Measurements from ENCODE around the gene MOB3B.

Gene MOB3B

GRCh38 chr9:27395484-27395921, 134.1 kb downstream of the MOB3B start:
- TF ChIP-seq TCF4 (CRISPR knock-in tag; IDR thresholded peaks at IDR 0.05; ENCODE audit: borderline replicate concordance): no peak
- no peak for TF ChIP-seq PPARA (CRISPR knock-in tag; IDR thresholded peaks at IDR 0.05; ENCODE audit: borderline replicate concordance)
- TF ChIP-seq ARNTL (CRISPR knock-in tag; IDR thresholded peaks at IDR 0.05; ENCODE audit: borderline replicate concordance, low read depth): no peak
- TF ChIP-seq ZNF8 (CRISPR knock-in tag; IDR thresholded peaks at IDR 0.05): no peak
- TF ChIP-seq ZNF70 (CRISPR knock-in tag; IDR thresholded peaks at IDR 0.05): no peak
- no peak for TF ChIP-seq ZFP3 (CRISPR knock-in tag; IDR thresholded peaks at IDR 0.05)
- TF ChIP-seq BACH2 (CRISPR knock-in tag; IDR thresholded peaks at IDR 0.05; ENCODE audit: borderline replicate concordance): no peak
- no peak for TF ChIP-seq ESRRG (CRISPR knock-in tag; IDR thresholded peaks at IDR 0.05)
- no peak for TF ChIP-seq TSHZ2 (CRISPR knock-in tag; IDR thresholded peaks at IDR 0.05)
- TF ChIP-seq PATZ1 (CRISPR knock-in tag; IDR thresholded peaks at IDR 0.05; ENCODE audit: borderline replicate concordance): no peak
- ATAC-seq: peak; percentile 70

- peak; percentile 25; the same call in 1 of the 3 replicates for ATAC-seq
- TF ChIP-seq ISL1 (CRISPR knock-in tag; IDR thresholded peaks at IDR 0.05): peak; percentile 92
- no peak for TF ChIP-seq ZFP3 (CRISPR knock-in tag; IDR thresholded peaks at IDR 0.05)
Measured at GRCh38 chr9:27394826-27395201, 134.8 kb downstream of the MOB3B start.

GRCh38 chr9:27394154-27394825, 135.3 kb downstream of the MOB3B start:
- ATAC-seq: peak; percentile 28
- no peak for TF ChIP-seq ZFP3 (CRISPR knock-in tag; IDR thresholded peaks at IDR 0.05)
- TF ChIP-seq TOX (CRISPR knock-in tag; IDR thresholded peaks at IDR 0.05; ENCODE audit: borderline replicate concordance): no peak
- TF ChIP-seq SNAI2 (CRISPR knock-in tag; IDR thresholded peaks at IDR 0.05): no peak
- no peak for TF ChIP-seq ISL1 (CRISPR knock-in tag; IDR thresholded peaks at IDR 0.05)
- TF ChIP-seq ZNF565 (CRISPR knock-in tag; conservative IDR thresholded peaks at IDR 0.05; ENCODE audit: low read depth): no peak
- no peak for TF ChIP-seq RARB (CRISPR knock-in tag; IDR thresholded peaks at IDR 0.05)

- ATAC-seq: peak; percentile 52
- TF ChIP-seq GLIS3 (CRISPR knock-in tag; IDR thresholded peaks at IDR 0.05) (no peak), CSRNP3 (CRISPR knock-in tag; IDR thresholded peaks at IDR 0.05) (no peak), PATZ1 (CRISPR knock-in tag; IDR thresholded peaks at IDR 0.05; ENCODE audit: borderline replicate concordance) (no peak), OSR1 (CRISPR knock-in tag; IDR thresholded peaks at IDR 0.05) (no peak), ESRRG (CRISPR knock-in tag; IDR thresholded peaks at IDR 0.05) (no peak), ZFP3 (CRISPR knock-in tag; IDR thresholded peaks at IDR 0.05) (no peak), CREB5 (CRISPR knock-in tag; IDR thresholded peaks at IDR 0.05; ENCODE audit: low read depth) (no peak), BACH2 (CRISPR knock-in tag; IDR thresholded peaks at IDR 0.05; ENCODE audit: borderline replicate concordance) (no peak), RARB (CRISPR knock-in tag; IDR thresholded peaks at IDR 0.05) (no peak), ZNF565 (CRISPR knock-in tag; conservative IDR thresholded peaks at IDR 0.05; ENCODE audit: low read depth) (no peak), ISL1 (CRISPR knock-in tag; IDR thresholded peaks at IDR 0.05) (no peak), TOX (CRISPR knock-in tag; IDR thresholded peaks at IDR 0.05; ENCODE audit: borderline replicate concordance) (no peak), TSHZ2 (CRISPR knock-in tag; IDR thresholded peaks at IDR 0.05) (no peak), CSDC2 (CRISPR knock-in tag; IDR thresholded peaks at IDR 0.05) (no peak), ARNTL (CRISPR knock-in tag; IDR thresholded peaks at IDR 0.05; ENCODE audit: borderline replicate concordance, low read depth) (no peak), SNAI2 (CRISPR knock-in tag; IDR thresholded peaks at IDR 0.05) (no peak)
Measured at GRCh38 chr9:27393054-27393846, 136.4 kb downstream of the MOB3B start.

All from SK-N-SH treated with all-trans-retinoic acid at 6 μM for 48 hours (cell line).